NCI-H446 treated with DMSO at 0.1 percent for 48 hours (cell line): ENCODE measurements around the gene RBPJL.

Experiments
- DNase-seq: peaks from one replicate; lab custom pipeline; 2025; lab: John Stamatoyannopoulos, UW

Gene RBPJL

GRCh38 chr20:45317826-45318225 lies 11.2 kb downstream of the RBPJL start:
- no peak for DNase-seq

- DNase-seq = no peak
Measured at GRCh38 chr20:45318386-45318939, 11.8 kb downstream of the RBPJL start.

DNA sequence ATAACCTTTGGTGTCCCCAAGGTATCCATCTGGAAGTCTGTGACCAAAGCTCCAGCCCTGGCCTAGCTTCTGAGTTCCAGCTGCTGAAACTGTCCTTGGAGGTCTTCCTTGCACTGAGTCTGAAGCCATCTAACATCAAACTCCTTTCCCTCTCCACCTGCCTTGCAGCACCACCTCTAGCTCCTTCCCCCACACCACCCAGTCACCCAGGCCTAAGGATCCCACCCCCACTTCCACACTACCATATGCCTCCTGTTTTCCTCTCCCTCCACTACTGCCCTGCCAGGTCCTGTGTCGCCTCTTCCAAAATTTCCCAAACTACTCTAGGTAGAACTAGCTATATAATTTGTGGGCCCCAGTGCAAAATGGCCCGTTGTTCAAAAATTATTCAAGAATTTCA lies 12.3 kb downstream of the RBPJL start:
- DNase-seq = no peak

DNA sequence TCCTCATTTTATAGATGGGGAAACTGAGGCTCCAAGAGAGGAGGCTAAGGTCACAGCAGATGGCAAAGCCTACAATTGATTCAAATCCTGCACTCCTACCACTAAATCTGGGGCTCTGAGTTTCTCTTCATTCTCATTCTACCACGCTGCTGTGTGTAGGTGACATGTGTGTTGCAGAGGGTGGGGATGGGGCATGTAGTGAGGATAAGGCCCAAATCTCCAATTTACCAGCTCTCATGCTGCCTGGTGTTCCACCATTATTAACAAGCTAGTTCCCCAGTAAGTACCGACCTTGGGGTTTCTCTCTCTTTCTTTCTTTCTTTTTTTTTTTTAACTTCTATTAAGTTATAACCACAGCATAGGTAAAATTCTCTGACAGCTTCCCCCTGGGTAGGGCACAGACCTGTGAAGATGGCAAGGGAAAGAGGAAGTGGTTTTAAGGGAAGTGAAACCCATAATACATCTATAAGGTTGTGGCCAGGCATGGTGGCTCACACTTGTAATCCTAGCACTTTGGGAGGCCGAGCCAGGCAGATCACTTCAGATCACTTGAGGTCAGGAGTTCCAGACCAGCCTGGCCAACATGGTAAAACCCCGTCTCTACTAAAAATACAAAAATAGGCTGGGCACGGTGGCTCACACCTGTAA lies 14.4 kb downstream of the RBPJL start:
- no peak for DNase-seq

DNA sequence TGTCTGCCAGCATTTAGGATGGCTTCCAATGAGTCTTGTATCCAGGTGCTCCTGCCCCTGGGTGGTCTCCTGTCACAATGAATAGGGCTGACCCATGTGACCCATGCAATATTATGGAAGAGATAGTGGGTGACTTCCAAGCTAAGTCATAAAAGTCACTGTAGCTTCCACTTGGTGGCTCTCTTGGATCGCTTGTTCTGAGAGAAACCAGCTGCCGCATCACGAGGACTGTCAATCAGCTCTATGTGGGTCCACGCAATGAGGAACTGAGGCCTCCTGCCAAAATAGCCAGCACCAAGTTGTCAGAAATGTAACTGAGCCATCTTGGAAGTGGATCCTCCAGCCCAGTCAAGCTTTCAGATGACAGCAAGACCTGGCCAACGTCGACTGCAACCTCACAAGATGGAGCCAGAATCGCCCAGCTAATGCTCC lies 16.3 kb downstream of the RBPJL start:
- no peak for DNase-seq

DNA sequence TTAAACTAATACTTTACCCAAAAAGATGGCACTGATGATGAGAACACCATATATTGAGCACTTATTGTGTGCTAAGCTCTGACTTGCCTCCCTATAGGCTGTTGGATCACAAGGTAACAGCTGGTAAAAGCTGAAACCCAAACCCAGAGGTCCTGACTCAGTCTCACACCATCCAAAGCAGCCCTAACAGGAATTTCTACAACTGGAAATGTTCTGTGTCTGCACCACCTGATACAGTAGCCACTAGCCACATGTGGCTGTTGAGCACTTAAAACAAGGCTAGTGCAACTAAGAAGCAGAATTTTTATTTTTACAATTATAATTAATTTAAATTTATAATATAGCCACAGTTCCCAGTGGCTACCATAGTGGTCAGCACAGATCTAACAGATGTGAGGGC lies 17.1 kb downstream of the RBPJL start:
- no peak for DNase-seq

DNA sequence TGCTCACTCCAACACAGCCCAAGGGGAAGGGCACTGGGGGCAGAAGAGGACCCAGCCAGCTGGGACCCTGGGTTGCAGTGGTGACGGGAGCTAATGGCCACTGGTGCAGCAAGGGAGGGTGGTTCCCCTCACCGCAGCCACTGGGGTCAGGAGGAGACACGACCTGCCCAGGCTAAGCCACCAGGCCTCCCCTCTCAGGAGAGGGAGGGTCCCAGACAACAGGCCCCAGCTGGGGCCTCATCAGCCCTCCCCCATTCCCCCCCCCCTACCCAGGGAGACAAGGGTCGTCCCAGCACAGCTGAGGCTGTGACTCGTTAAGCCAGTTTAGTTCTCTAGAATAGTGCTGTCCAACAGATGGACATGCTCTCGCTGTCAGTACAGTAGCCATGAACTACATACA lies 18.7 kb downstream of the RBPJL start:
- DNase-seq = no peak

DNA sequence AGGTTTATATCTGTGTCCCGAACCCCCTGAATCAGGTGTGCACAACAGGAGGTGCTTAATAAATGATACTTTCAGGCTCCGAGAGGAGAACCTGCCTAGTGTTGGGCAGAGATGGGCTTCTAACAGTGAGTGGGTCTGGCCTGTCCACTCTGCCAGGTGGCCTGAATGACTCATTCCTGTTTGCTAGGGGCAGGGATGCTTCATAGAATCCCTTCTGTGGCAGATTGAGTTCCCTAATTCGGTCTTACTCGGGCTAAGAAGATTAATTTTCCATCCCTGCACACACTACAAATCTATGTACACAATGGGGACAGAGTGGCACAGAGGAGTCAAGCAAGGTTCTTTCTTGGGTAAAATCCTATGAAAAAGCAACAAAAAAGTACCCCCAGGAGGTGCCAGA lies 21.8 kb downstream of the RBPJL start:
- no peak for DNase-seq

DNA sequence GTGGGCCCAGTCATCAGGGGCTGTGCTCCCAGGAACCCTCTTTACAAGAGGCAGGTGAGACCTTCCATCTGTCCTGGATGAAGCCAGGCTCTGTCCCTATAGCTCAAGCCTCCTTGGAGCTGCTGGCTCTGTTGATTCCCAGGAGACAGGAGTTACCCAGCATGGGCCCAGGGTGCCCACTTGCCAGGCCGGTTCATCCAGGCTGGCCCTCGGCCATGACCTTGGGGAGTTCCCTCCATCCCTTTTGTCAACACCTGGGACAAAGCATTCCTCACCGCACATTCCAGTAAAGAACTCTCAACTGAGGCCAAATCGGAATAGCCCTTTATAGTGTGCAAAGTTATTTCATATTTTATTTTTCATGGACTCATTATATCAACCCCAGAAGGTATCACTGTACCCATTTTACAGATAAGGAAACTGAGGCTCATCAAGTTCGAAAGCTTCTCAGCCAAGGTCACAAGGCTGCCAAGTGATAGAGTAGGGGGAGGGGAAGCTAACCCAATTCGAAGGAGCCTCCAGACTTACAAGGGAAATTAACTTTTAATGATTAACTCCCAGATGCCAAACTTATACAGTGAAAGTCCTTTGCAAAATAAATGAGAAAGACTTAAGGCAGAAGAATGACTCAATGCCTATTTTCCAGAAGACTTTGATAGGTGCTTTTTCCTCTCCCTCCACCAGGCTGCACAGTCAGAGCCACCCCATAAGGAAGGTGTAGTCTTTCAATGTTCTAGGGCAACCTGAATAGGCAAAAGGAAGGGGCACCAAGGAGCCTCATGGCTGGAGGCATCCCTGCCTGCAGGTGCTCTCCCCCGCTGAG lies 23.1 kb downstream of the RBPJL start:
- no peak for DNase-seq

DNA sequence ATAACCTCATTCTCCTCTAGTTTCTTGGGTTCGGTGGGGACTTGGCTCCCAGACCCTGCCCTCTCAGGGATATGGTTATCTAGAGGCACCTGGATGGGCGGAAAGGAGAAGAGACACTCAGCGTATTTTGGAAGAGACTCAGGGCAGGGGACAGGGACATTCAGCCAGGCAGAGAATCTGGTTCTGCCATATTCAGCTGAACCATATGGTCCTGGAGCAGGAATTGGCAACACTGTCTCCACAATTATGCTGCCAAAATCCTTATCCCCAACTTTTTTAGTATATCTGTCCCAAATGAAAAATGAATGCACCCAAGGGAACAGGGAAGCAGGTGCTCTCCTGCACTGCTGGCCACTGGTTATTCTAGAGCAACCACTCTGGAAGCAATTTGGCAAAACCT lies 23.8 kb downstream of the RBPJL start:
- no peak for DNase-seq

DNA sequence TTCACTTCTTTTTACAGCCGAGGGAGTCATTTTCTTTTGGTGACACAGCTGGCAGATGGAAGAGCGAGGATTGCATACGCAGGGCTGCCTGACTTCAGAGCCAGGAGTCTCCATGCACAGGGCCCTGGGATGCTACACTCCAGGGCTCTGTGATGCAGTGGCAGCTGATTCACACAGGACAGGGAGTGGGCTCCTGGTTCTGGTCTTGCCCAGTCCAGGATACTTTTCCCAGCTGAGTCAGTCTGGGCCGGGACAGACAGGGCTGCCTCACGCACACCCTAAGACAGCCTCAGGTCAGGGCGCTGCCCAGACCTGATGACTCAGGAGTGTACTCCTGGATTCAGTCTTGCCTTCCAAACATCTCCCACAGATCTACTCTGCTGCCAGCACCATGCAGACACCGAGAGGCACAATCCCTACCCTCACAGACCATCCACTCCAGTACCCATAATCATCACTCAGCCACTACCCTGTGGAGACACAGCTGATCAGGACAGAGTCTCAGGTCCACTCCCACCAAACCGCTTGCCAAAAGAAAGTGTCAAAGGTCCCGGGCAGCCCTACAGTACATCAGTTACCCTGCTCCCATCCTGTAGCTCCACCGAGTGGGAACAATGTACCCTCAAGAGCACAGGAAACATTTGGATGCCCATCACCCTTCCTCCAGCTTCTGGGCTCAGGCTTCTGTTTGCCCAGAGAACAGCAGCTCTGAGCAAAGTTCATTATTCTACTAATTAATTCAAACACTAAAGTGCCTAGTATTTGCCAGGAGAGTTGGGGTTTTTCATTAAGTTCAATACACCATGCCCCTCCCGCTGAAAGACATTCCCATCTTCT lies 30.1 kb downstream of the RBPJL start:
- no peak for DNase-seq

DNA sequence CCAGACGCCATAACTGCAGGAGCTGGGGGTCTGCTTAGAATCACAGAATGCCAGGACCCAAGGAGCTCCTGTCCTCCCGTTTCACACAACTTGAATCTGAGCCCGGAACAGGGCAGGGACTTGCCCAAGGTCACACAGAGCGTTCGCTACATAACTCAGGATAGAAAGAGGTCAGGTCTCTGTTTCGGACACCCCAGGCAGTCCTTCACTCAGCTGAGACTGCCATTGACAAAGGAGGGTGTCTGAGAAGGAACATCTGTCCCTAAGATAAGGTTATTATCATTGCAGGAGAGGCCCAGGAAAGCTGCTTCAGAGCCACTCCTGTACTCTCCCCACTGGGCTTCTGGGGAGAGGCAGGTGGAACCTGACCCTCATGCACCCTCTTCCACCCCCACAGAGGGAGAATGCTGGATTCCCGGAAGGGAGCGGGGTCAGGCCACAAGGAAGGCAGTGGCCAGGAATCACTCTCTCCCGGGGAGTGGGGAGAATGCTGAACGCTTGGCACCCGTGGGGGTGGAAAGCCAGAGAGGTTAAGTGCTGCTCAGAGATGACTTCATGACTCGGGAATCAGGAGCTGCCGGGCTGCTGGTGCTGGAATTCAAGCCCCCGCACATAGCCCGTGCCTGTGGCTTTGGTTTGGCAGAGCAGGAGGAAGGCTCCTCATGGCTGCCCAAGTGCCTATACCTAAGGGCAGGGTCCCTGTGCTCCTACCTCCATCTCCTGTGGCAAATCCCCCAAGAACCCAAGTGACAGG lies 30.9 kb downstream of the RBPJL start:
- DNase-seq = no peak

DNA sequence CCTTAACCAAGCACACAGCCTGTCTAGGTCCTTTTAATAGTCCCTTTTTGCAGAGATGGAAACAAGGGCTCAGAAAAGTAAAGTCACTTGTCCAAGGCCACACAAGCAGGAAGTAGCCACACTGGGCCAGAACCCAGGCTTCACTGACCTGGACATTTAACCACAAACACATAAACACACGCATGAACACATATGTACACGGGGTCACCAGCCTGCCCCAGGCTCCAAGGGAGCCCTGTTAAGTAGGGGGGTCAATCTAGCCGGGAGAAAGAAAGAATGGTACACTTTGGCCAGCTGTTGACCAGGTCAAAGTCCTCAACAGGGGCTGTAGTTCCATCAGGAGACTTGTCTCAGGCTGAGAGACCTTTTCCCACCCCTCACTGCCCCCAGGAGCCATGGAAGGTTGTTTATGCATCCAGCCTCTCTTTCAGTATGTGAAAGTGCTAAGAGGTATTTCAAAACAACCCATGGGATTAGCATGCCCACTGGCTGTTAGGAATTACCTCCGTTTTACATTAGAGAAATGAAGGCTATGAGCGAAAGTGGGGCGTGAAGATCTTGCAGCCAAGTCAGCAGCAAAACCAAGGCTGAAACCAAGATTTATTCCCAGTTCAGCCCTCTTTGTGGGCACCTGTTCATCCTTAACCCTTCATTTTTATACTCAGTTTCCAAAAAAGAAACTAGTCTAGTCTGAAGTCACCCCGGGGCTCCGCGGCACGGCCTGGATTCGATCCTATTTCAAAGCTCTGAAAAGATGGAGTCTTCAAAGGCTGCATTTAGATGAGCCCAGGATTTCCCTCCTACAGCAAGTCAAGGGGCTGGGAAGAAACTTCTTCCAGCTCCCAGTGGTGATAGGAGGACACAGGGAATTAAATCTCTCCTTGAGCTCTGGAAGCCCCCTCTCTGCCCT lies 31.7 kb downstream of the RBPJL start:
- no peak for DNase-seq

DNA sequence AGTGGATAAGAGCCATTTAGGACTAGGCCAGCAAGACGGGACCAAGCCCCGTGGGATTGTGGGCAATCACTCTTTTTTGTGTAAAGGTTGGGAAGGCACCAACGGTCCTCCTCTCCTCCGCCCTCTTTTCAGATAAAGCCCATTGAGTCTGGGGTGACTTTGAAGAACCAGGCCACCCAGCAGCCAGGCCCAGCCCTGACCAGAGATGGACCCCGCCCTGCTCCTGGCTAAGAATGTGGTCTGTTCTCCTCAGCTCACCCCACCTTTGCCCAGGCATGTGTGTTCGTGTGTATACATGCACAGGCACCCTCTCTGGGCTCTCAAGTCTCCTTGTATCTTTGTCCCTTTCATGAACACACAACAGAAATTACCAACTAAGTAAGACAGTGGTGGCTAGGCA lies 32.4 kb downstream of the RBPJL start:
- DNase-seq = no peak

GRCh38 chr20:45339799-45340198 lies 33.2 kb downstream of the RBPJL start:
- no peak for DNase-seq

GRCh38 chr20:45340236-45340847 lies 33.7 kb downstream of the RBPJL start:
- no peak for DNase-seq

- no peak for DNase-seq
Measured at GRCh38 chr20:45340951-45341350, 34.3 kb downstream of the RBPJL start.

DNA sequence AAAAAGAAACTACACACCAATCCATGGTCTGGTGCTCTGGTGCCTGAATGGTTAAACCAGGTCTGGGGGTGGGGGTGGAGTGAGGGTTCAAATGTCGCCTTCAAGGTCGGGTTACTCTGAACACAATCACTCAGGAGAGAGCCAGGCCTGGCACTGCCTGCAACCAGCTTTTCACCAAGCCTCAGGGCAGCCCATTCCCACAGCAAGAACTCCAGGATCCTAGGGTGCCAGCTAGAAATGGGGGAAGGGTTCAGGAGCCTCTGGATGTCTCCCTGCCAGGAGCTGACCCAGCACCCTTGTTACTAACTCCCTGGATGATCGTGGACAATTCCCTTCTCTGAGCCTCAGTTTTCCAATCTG lies 34.9 kb downstream of the RBPJL start:
- no peak for DNase-seq

DNA sequence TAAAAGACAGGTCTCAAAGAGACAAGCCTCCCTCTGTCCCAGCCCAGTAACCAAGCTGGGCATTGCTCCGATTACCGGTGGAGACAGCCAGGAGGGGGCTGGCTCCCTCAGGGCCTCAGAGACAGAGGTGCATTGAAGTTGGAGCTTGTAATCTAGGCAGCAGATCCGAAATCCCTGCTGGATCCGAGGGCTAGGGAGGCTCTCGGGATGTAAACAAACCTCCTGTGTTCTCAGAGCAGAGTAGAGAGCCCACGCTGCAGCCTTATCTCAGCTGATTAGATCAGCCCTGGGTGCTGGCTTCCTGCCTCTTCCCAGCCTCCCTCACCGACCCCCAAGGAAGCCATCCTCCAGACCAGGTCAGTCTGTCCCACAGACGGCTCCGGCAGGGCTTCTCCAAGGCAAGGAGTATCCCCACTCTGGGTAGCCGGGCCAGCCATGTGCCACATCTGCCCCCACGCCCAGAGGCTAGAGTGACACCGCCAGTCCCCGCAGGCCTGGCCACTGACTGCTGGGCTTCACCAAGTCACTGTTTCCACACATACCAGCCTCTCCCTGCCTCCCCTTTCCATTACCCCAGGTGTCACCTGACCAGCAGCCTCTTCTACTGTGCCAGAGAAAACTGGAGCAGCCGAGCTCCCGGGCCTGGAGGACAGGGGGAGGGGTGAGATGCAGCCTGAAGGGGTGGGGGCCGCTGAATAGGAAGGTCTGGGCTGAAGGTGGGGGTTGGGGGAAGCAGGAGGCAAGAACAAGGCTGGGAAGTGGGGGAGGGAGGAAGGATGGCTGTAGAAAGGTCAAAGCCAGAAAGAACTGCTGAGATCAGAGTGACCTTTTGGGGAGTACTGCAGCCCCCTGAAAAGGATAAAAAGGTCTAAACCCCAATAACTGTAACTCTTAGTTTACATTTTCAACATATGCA lies 35.6 kb downstream of the RBPJL start:
- no peak for DNase-seq
